SH-SY5Y (cell line): Measurements from ENCODE around the gene KCNC3.

ENCODE experiments used
- GATA2 ChIP-seq: IDR thresholded peaks from 2 replicates; pipeline ENCODE4 v1.6.1; 2011; ENCODE audit warnings: mild to moderate bottlenecking, low read depth, low read length
- GATA3 ChIP-seq: IDR thresholded peaks from 2 replicates; pipeline ENCODE4 v1.6.1; 2011; ENCODE audit warnings: low read depth, mild to moderate bottlenecking, low read length, moderate library complexity

- TF ChIP-seq GATA3 (no peak), GATA2 (no peak)
Measured at GRCh38 chr19:50320596-50320995, 8.6 kb downstream of the KCNC3 start.
